HepG2 (cell line): ENCODE measurements around the gene BIRC5. TPM values are rescaled to one million over a fixed set of nuclear protein-coding genes. Genes with fewer than 3 reads are reported as not detected.

Experiments used
- ATAC-seq: fragments of 200-7000 bp; cut with Tn5 transposase; 3 replicates; pipeline ENCODE4 v1.9.1; 2020; ENCODE audit warnings: mild to moderate bottlenecking, moderate library complexity
- BruUV-seq: library from RNA; stranded (reverse); fragments of 400-500 nt; replicated peaks from 2 replicates; lab custom pipeline; 2021; lab: Mats Ljungman, UMichigan
- CTCF ChIA-PET: fragments of 300-600 bp; formaldehyde crosslinking; extraction: SDS; loops from one replicate; lab custom pipeline; 2021; ENCODE audit warnings: low total read pairs, inconsistent platforms, low intra/inter-chr PET ratio; lab: Yijun Ruan, JAX
- POLR2A ChIA-PET: fragments of 350-600 bp; sonication (Branson Sonifier 250); formaldehyde crosslinking; loops from one replicate; lab custom pipeline; 2020; ENCODE audit warnings: antibody characterized with exemption, inconsistent platforms; lab: Yijun Ruan, JAX
- DNase-seq: peaks from one replicate; pipeline ENCODE4 v3.0.0-alpha.2; 2015; ENCODE audit warnings: low spot score
- FAIRE-seq: peaks from 3 replicates; lab custom pipeline; 2011; peaks lifted over from hg19 to GRCh38; lab: Jason Lieb, UNC
- H2AFZ ChIP-seq: one replicate; pipeline ENCODE4 v1.6.1; 2011; ENCODE audit warnings: low read length, inconsistent platforms
- H3K27ac ChIP-seq: fragments of 300-600 bp; 3 replicates; pipeline ENCODE4 v1.8.0; 2011; ENCODE audit warnings: mixed run types, mild to moderate bottlenecking, mixed read lengths, low read length, inconsistent platforms; ENCODE audit not compliant: insufficient read depth; ENCODE audit errors: extremely low read length
- H3K27me3 ChIP-seq, 2 experiments: fragments of 200-600 bp in 1 of 2; 2 replicates in 1 of 2; 3 replicates in 1 of 2; pipeline versions ENCODE4 v1.6.0 to v1.8.0; 2011; ENCODE audit warnings: low read length in 2 of 2, mild to moderate bottlenecking in 2 of 2, moderate library complexity in 2 of 2, inconsistent platforms in 1 of 2; ENCODE audit not compliant: insufficient read depth in 2 of 2, control insufficient read depth in 1 of 2
- H3K36me3 ChIP-seq, 2 experiments: fragments of 200-600 bp in 1 of 2; replicated peaks in 1 of 2; 2 replicates in 1 of 2; 3 replicates in 1 of 2; pipeline versions ENCODE4 v1.5.1 to v1.8.0; 2011; ENCODE audit warnings: low read length in 2 of 2, inconsistent platforms in 1 of 2; ENCODE audit not compliant: insufficient read depth in 2 of 2, control insufficient read depth in 1 of 2
- H3K4me1 ChIP-seq: 2 replicates; pipeline ENCODE4 v1.5.1; 2012; ENCODE audit warnings: low read length, inconsistent platforms; ENCODE audit not compliant: insufficient read depth
- H3K4me2 ChIP-seq: 2 replicates; pipeline ENCODE4 v1.6.0; 2011; ENCODE audit warnings: low read depth, low read length, inconsistent platforms
- H3K4me3 ChIP-seq, 3 experiments: fragments of 200-600 bp in 1 of 3; sonication (generic), shearing (Covaris generic) in 1 of 3; replicated peaks in 1 of 3; 2 replicates each; pipeline ENCODE4 v1.5.1; 2011 to 2016; ENCODE audit warnings: low read length in 3 of 3, inconsistent platforms in 2 of 3, low read depth in 2 of 3, mild to moderate bottlenecking in 2 of 3, control low read depth in 1 of 3, mixed read lengths in 1 of 3; ENCODE audit not compliant: insufficient read depth in 1 of 3
- H3K79me2 ChIP-seq: one replicate; pipeline ENCODE4 v1.6.1; 2011; ENCODE audit warnings: low read length, inconsistent platforms; ENCODE audit not compliant: insufficient read depth
- H3K9ac ChIP-seq: 2 replicates; pipeline ENCODE4 v1.6.0; 2011; ENCODE audit warnings: mild to moderate bottlenecking, low read depth, low read length, inconsistent platforms; ENCODE audit not compliant: insufficient read depth
- H3K9me3 ChIP-seq: 2 replicates; pipeline ENCODE4 v1.5.1; 2012; ENCODE audit warnings: mild to moderate bottlenecking, low read length
- H4K20me1 ChIP-seq: 2 replicates; pipeline ENCODE4 v1.6.0; 2011; ENCODE audit warnings: inconsistent platforms, mild to moderate bottlenecking, low read length, moderate library complexity; ENCODE audit not compliant: insufficient read depth
- ARID5B ChIP-seq: IDR thresholded peaks from 2 replicates; pipeline ENCODE4 v1.4.0; 2020; ENCODE audit warnings: mild to moderate bottlenecking, missing genetic modification reagents
- BRCA1 ChIP-seq: sonication (generic); formaldehyde crosslinking; IDR thresholded peaks from 2 replicates; pipeline ENCODE4 v1.4.0; 2020; ENCODE audit warnings: missing genetic modification reagents
- FOXP4 ChIP-seq: sonication (generic); formaldehyde crosslinking; IDR thresholded peaks from 2 replicates; pipeline ENCODE4 v1.4.0; 2020; ENCODE audit warnings: missing genetic modification reagents
- GLMP ChIP-seq: sonication (generic); formaldehyde crosslinking; IDR thresholded peaks from 2 replicates; pipeline ENCODE4 v1.9.0; 2021; ENCODE audit warnings: missing genetic modification reagents, mild to moderate bottlenecking, borderline replicate concordance
- MYPOP ChIP-seq: sonication (generic); formaldehyde crosslinking; IDR thresholded peaks from 2 replicates; pipeline ENCODE4 v1.8.1; 2023; ENCODE audit warnings: mild to moderate bottlenecking, moderate library complexity, missing genetic modification reagents
- U2AF2 ChIP-seq: fragments of 200-400 bp; formaldehyde crosslinking; IDR thresholded peaks from 2 replicates; pipeline ENCODE4 v1.6.1; 2017; ENCODE audit warnings: low read depth, mild to moderate bottlenecking, low read length
- ZNF280D ChIP-seq: sonication (generic); formaldehyde crosslinking; IDR thresholded peaks from 2 replicates; pipeline ENCODE4 v1.5.1; 2020; ENCODE audit warnings: mild to moderate bottlenecking, missing genetic modification reagents
- ZNF850 ChIP-seq: sonication (generic); formaldehyde crosslinking; conservative IDR thresholded peaks from 2 replicates; pipeline ENCODE4 v1.9.0; 2021; ENCODE audit warnings: mild to moderate bottlenecking, missing genetic modification reagents
- WGBS: methylation state at CpG from one replicate; pipeline ENCODE4 v1.1.6; 2017; ENCODE audit warnings: low lambda C conversion rate; 5-methylcytosine and 5-hydroxymethylcytosine counted together
- in situ Hi-C: cut with HindIII; loops from 2 replicates; pipeline ENCODE4 v1.10.0; 2017; ENCODE audit warnings: low pct_unique_long_range_greater_than_20kb; ENCODE audit not compliant: extremely low pct_ligation_motif_present
- intact Hi-C: fragments of 100-400 bp; cut with micrococcal nuclease; formaldehyde crosslinking; loops from one replicate; pipeline ENCODE4 v1.10.0; 2022; ENCODE audit not compliant: unreplicated experiment
- polyA plus RNA-seq, 8 experiments: library from polyadenylated mRNA; depleted of rRNA in 3 of 8; stranded (reverse) in 7 of 8; unstranded in 1 of 8; fragments of >200 nt; fragmentation: Illumina TruSeq in 4 of 8; extraction: Trizol in 4 of 8; gene quantifications; 2 replicates each; pipeline versions ENCODE4 v1.2.1 to v1.2.3, GENCODE V29; 2011 to 2016; ENCODE audit warnings: low read depth in 4 of 8, missing spikeins in 1 of 8, mixed read lengths in 1 of 8; ENCODE audit not compliant: insufficient read depth in 1 of 8
- total RNA-seq, 5 experiments: library from RNA; depleted of rRNA; stranded (reverse); fragments of >200 nt; fragmentation: Illumina TruSeq; extraction: Trizol; gene quantifications; 2 replicates each; pipeline ENCODE4 v1.2.3, GENCODE V29; 2016; ENCODE audit warnings: low read depth in 1 of 5

Gene BIRC5
- total and polyA plus RNA-seq, 2 of the 13 experiments (the other 11 are each of a cell fraction or from before 2014, with no cell fraction given) = 30.3 to 135 TPM

GRCh38 chr17:78253946-78254672, 40.1 kb downstream of the BIRC5 start:
- peak overlapping the region; percentile 96 for H3K4me2 ChIP-seq
- BruUV-seq = TSS peak; percentile 88
- WGBS = 7% methylated on average over 26 of the region's 73 CpGs
- in situ Hi-C loops = no loop called here
- FAIRE-seq (peak; percentile 56), DNase-seq (peak; percentile 76), ATAC-seq (peak; percentile 76)
- H4K20me1 ChIP-seq = no peaks in the 10 kb centered on the region
- no peaks in the 10 kb centered on the region for H3K9me3 ChIP-seq
- CTCF ChIA-PET = no interaction called here
- H3K27me3 ChIP-seq = peaks cover 2 to 42% of the 10 kb centered on the region in 2 experiments; a peak in 4 of 5 replicates
- H3K36me3 ChIP-seq = no peaks in the 10 kb centered on the region
- H3K79me2 ChIP-seq = no peaks in the 10 kb centered on the region
- peaks cover 71% of the 10 kb centered on the region for H3K4me1 ChIP-seq
- peak overlapping the region; percentile 49 for H3K27ac ChIP-seq
- POLR2A ChIA-PET = interaction anchor here (1.0 to 1.7 kb wide), 3 partner anchors 9 to 67 kb away, joined by 4 to 7 read pairs (median 5); partner anchors contain the start of genes AFMID and TK1
- H2AFZ ChIP-seq = no peak overlapping the region
- peak overlapping the region; percentile 63 to 88 (median 88); a peak in 5 of 6 replicates for H3K4me3 ChIP-seq
- intact Hi-C loops = loop anchor here (5.0 to 10.0 kb wide), 2 partner anchors 61 to 168 kb away; no protein-coding TSS in a partner anchor
- peak overlapping the region; percentile 80 for H3K9ac ChIP-seq
- TF ChIP-seq MYPOP (peak; percentile 81), FOXP4 (no peak), GLMP (CRISPR knock-in tag) (no peak), ARID5B (CRISPR knock-in tag) (peak; percentile 49; the same call in 1 of the 2 replicates), BRCA1 (CRISPR knock-in tag) (peak; percentile 97), ZNF850 (CRISPR knock-in tag) (no peak), U2AF2 (no peak), ZNF280D (CRISPR knock-in tag) (peak; percentile 75; the same call in 1 of the 2 replicates)
